ENCODE data around the gene LRRC36. TPM values are rescaled to one million over a fixed set of nuclear protein-coding genes. Genes with fewer than 3 reads are reported as not detected.

LRRC36 gene
- total RNA-seq, 1 experiment from 2014 or later = not detected

- H3K36me3 ChIP-seq (ENCODE audit: control insufficient read depth in 1 of 2, insufficient read depth in 2 of 2, low read length in 2 of 2) = no peaks in the 10 kb centered on the region
- no peaks in the 10 kb centered on the region for H3K9me3 ChIP-seq (ENCODE audit: control insufficient read depth in 1 of 2, insufficient read depth in 1 of 2, low read depth in 1 of 2, low read length in 2 of 2)
- no peaks in the 10 kb centered on the region for H3K9me2 ChIP-seq (ENCODE audit: insufficient read depth)
- H3K4me1 ChIP-seq (ENCODE audit: control insufficient read depth in 1 of 2, insufficient read depth in 2 of 2, low read length in 2 of 2) = no peaks in the 10 kb centered on the region
- H3K4me3 ChIP-seq (replicated peaks in 1 of 2; ENCODE audit: low read depth in 1 of 2, low read length in 2 of 2) = no peak overlapping the region
- H4K20me1 ChIP-seq (ENCODE audit: insufficient read depth) = no peaks in the 10 kb centered on the region
- RAD21 ChIA-PET (ENCODE audit: low non-redundant PET in 1 of 2, low total read pairs in 2 of 2, uncharacterized antibody in 2 of 2, unreplicated experiment in 2 of 2) = no interaction called here
- no peak for TF ChIP-seq CEBPB (IDR thresholded peaks at IDR 0.05; ENCODE audit: low read depth)
- TF ChIP-seq ZBTB33 (IDR thresholded peaks at IDR 0.05; ENCODE audit: extremely low read depth, insufficient replicate concordance, low read length) = no peak
- CTCF ChIA-PET = no interaction called here
- POLR2A ChIA-PET = no interaction called here
- DNase-seq (ENCODE audit: low read depth, low spot score) = no peak
- no peak overlapping the region for H2AFZ ChIP-seq (ENCODE audit: low read depth, low read length, poor library complexity, severe bottlenecking)
- H3K9ac ChIP-seq (ENCODE audit: low read length) = no peak overlapping the region
- no peak overlapping the region for H3K4me2 ChIP-seq (ENCODE audit: low read length)
- intact Hi-C loops (cut with micrococcal nuclease) = no loop called here
- ATAC-seq = no peak
- no peaks in the 10 kb centered on the region for H3K79me2 ChIP-seq (ENCODE audit: insufficient read depth, low read length)
- no peak overlapping the region for H3K27ac ChIP-seq (ENCODE audit: low read depth, low read length)
- H3K27me3 ChIP-seq (ENCODE audit: insufficient read depth, low read length) = no peaks in the 10 kb centered on the region
- BruUV-seq (replicated peaks) = no TSS peak
Measured at GRCh38 chr16:67384778-67385510, 58.3 kb downstream of the LRRC36 start.

DNA sequence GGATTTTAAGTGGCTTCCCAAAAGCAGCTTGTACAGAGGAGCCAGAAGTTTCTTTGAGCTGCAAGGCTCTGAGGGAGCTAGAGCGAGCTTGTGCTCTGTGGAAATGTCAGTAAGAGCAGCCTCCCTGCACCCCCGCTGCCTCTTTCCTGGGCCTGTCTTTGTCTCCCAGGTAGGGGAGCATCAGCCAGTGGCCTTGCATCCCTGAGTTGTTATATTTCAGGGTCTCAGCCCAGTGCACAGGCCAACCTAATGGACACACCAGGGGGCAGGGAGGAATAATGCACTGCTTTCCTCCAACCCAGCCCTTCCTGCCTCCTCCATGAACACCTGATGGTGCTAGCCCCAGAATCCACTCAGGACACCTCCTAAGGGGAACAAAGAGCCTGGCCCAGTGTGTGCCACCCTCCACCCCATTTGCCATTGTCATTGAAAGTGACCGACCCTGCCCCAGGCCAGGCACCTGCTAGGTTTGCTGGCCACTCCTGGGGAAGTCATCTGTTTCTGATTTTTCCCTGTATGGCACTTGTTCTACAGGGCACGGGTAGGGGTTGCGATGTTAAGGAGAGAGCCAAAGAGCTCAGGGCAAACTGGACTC is 60.3 kb downstream of the LRRC36 start:
- Histone ChIP-seq H3K27me3 (ENCODE audit: insufficient read depth, low read length) (no peaks in the 10 kb centered on the region), H3K4me2 (ENCODE audit: low read length) (no peak overlapping the region), H3K79me2 (ENCODE audit: insufficient read depth, low read length) (no peaks in the 10 kb centered on the region), H3K4me3 (replicated peaks in 1 of 2; ENCODE audit: low read depth in 1 of 2, low read length in 2 of 2) (no peak overlapping the region), H3K9me2 (ENCODE audit: insufficient read depth) (no peaks in the 10 kb centered on the region), H3K27ac (ENCODE audit: low read depth, low read length) (no peak overlapping the region), H3K9ac (ENCODE audit: low read length) (no peak overlapping the region), H4K20me1 (ENCODE audit: insufficient read depth) (no peaks in the 10 kb centered on the region), H3K4me1 (ENCODE audit: control insufficient read depth in 1 of 2, insufficient read depth in 2 of 2, low read length in 2 of 2) (no peaks in the 10 kb centered on the region), H3K36me3 (ENCODE audit: control insufficient read depth in 1 of 2, insufficient read depth in 2 of 2, low read length in 2 of 2) (no peaks in the 10 kb centered on the region), H2AFZ (ENCODE audit: low read depth, low read length, poor library complexity, severe bottlenecking) (no peak overlapping the region), H3K9me3 (ENCODE audit: control insufficient read depth in 1 of 2, insufficient read depth in 1 of 2, low read depth in 1 of 2, low read length in 2 of 2) (no peaks in the 10 kb centered on the region)
- DNase-seq (ENCODE audit: low read depth, low spot score) = no peak
- CTCF ChIA-PET = no interaction called here
- intact Hi-C loops (cut with micrococcal nuclease) = no loop called here
- POLR2A ChIA-PET = interaction anchor here (0.6 kb wide), 2 partner anchors 108 to 109 kb away, joined by 3 to 8 read pairs; no protein-coding TSS in a partner anchor
- BruUV-seq (replicated peaks) = no TSS peak
- no peak for ATAC-seq
- no peak for TF ChIP-seq CBX3 (IDR thresholded peaks at IDR 0.05; ENCODE audit: low read depth)
- no peak for TF ChIP-seq YY1 (IDR thresholded peaks at IDR 0.05; ENCODE audit: extremely low read depth, insufficient replicate concordance, low read depth, low read length)
- TF ChIP-seq EGR1 (IDR thresholded peaks at IDR 0.05; ENCODE audit: low read depth) = no peak
- no peak for TF ChIP-seq ELF1 (IDR thresholded peaks at IDR 0.05; ENCODE audit: borderline replicate concordance, low read depth)
- no peak for TF ChIP-seq CEBPB (IDR thresholded peaks at IDR 0.05; ENCODE audit: low read depth)
- TF ChIP-seq SP1 (IDR thresholded peaks at IDR 0.05; ENCODE audit: low read depth) = no peak
- no peak for TF ChIP-seq RAD21 (IDR thresholded peaks at IDR 0.05; ENCODE audit: low read depth)
- TF ChIP-seq POLR2AphosphoS5 (IDR thresholded peaks at IDR 0.05; ENCODE audit: low read depth, low read length) = no peak
- no peak for TF ChIP-seq MAX (IDR thresholded peaks at IDR 0.05)
- TF ChIP-seq, protein P1, sequence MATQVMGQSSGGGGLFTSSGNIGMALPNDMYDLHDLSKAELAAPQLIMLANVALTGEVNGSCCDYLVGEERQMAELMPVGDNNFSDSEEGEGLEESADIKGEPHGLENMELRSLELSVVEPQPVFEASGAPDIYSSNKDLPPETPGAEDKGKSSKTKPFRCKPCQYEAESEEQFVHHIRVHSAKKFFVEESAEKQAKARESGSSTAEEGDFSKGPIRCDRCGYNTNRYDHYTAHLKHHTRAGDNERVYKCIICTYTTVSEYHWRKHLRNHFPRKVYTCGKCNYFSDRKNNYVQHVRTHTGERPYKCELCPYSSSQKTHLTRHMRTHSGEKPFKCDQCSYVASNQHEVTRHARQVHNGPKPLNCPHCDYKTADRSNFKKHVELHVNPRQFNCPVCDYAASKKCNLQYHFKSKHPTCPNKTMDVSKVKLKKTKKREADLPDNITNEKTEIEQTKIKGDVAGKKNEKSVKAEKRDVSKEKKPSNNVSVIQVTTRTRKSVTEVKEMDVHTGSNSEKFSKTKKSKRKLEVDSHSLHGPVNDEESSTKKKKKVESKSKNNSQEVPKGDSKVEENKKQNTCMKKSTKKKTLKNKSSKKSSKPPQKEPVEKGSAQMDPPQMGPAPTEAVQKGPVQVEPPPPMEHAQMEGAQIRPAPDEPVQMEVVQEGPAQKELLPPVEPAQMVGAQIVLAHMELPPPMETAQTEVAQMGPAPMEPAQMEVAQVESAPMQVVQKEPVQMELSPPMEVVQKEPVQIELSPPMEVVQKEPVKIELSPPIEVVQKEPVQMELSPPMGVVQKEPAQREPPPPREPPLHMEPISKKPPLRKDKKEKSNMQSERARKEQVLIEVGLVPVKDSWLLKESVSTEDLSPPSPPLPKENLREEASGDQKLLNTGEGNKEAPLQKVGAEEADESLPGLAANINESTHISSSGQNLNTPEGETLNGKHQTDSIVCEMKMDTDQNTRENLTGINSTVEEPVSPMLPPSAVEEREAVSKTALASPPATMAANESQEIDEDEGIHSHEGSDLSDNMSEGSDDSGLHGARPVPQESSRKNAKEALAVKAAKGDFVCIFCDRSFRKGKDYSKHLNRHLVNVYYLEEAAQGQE (IDR thresholded peaks at IDR 0.05; ENCODE audit: low read depth) = no peak
- no peak for TF ChIP-seq ZNF274 (IDR thresholded peaks at IDR 0.05; ENCODE audit: low read depth, low read length)
- RAD21 ChIA-PET (ENCODE audit: low non-redundant PET in 1 of 2, low total read pairs in 2 of 2, uncharacterized antibody in 2 of 2, unreplicated experiment in 2 of 2) = interaction anchor here in 1 of 2 experiments (0.7 kb wide), 1 partner anchor 127 kb away, joined by 3 read pairs; no protein-coding TSS in a partner anchor
